ENCODE data around the gene ARPC1B.

DNA sequence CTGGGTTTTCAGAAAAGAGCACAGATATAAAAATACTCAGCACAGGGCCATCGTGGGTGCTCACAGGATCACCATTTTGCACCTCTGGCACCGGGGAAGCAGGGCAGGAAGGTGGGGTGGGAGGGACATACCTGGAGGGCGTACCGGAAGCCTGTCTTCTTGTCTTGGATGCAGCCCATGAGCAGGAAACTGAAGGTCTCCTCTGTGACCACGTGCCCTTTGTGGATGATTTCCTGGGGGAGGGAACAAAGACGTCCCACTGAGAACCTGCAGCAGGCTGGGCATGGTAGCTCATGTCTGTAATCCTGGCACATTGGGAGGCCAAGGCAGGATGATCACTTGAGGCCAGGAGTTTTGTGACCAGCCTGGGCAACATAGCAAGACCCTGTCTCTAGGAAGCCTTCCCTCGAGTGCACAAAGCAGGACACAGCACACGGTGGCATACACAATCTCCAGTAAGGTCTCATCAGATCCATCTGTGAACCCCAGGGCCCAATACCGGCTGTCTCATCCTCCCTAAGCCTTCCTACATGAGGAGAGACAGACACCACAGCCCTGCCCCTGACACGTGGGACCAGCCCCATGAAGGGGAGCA lies 54.5 kb downstream of the ARPC1B start:
- no peak for TF ChIP-seq EZH2 (IDR thresholded peaks at IDR 0.05; ENCODE audit: borderline replicate concordance, insufficient read depth, low read depth, low read length, poor library complexity, severe bottlenecking)
- TF ChIP-seq, protein P1, sequence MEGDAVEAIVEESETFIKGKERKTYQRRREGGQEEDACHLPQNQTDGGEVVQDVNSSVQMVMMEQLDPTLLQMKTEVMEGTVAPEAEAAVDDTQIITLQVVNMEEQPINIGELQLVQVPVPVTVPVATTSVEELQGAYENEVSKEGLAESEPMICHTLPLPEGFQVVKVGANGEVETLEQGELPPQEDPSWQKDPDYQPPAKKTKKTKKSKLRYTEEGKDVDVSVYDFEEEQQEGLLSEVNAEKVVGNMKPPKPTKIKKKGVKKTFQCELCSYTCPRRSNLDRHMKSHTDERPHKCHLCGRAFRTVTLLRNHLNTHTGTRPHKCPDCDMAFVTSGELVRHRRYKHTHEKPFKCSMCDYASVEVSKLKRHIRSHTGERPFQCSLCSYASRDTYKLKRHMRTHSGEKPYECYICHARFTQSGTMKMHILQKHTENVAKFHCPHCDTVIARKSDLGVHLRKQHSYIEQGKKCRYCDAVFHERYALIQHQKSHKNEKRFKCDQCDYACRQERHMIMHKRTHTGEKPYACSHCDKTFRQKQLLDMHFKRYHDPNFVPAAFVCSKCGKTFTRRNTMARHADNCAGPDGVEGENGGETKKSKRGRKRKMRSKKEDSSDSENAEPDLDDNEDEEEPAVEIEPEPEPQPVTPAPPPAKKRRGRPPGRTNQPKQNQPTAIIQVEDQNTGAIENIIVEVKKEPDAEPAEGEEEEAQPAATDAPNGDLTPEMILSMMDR (IDR thresholded peaks at IDR 0.05), result no peak

All from B cell (primary cell).